SK-N-SH treated with all-trans-retinoic acid at 6 μM for 48 hours (cell line): Measurements from ENCODE around the gene FGF3.

Source experiments
- ATAC-seq: fragments of 200-7000 bp; cut with Tn5 transposase; 3 replicates; pipeline ENCODE4 v1.9.1; 2020; ENCODE audit warnings: mild to moderate bottlenecking, moderate library complexity
- ARNTL ChIP-seq: fragments of 450-650 bp; formaldehyde crosslinking; IDR thresholded peaks from 2 replicates; pipeline ENCODE4 v1.5.0; 2020; ENCODE audit warnings: low read depth, mild to moderate bottlenecking, moderate library complexity, borderline replicate concordance
- BACH2 ChIP-seq: fragments of 250-450 bp; sonication (Bioruptor Pico); IDR thresholded peaks from 2 replicates; pipeline ENCODE4 v1.9.0; 2021; ENCODE audit warnings: mild to moderate bottlenecking, borderline replicate concordance
- CREB5 ChIP-seq: fragments of 250-450 bp; sonication (Bioruptor Pico); IDR thresholded peaks from 2 replicates; pipeline ENCODE4 v1.5.1; 2020; ENCODE audit warnings: low read depth, mild to moderate bottlenecking, moderate library complexity
- CSDC2 ChIP-seq: fragments of 250-450 bp; sonication (Bioruptor Pico); IDR thresholded peaks from 2 replicates; pipeline ENCODE4 v1.5.0; 2020; ENCODE audit warnings: mild to moderate bottlenecking, moderate library complexity
- CSRNP3 ChIP-seq: fragments of 250-450 bp; sonication (Bioruptor Pico); IDR thresholded peaks from 2 replicates; pipeline ENCODE4 v1.5.1; 2021; ENCODE audit warnings: mild to moderate bottlenecking, moderate library complexity
- ESRRG ChIP-seq: fragments of 250-450 bp; sonication (Bioruptor Pico); IDR thresholded peaks from 2 replicates; pipeline ENCODE4 v1.6.1; 2021; ENCODE audit warnings: mild to moderate bottlenecking
- GLIS3 ChIP-seq: fragments of 250-450 bp; sonication (Bioruptor Pico); IDR thresholded peaks from 2 replicates; pipeline ENCODE4 v1.5.0; 2020; ENCODE audit warnings: mild to moderate bottlenecking, moderate library complexity
- ISL1 ChIP-seq: fragments of 250-450 bp; sonication (Bioruptor Pico); IDR thresholded peaks from 2 replicates; pipeline ENCODE4 v2.1.2; 2022; ENCODE audit warnings: mild to moderate bottlenecking, moderate library complexity
- OSR1 ChIP-seq: fragments of 250-450 bp; sonication (Bioruptor Pico); IDR thresholded peaks from 2 replicates; pipeline ENCODE4 v1.8.0; 2022; ENCODE audit warnings: moderate library complexity, mild to moderate bottlenecking, inconsistent platforms
- POU6F1 ChIP-seq: fragments of 250-450 bp; sonication (Bioruptor Pico); IDR thresholded peaks from 2 replicates; pipeline ENCODE4 v1.8.0; 2021; ENCODE audit warnings: low read depth, mild to moderate bottlenecking, moderate library complexity, borderline replicate concordance
- PPARA ChIP-seq: fragments of 250-450 bp; sonication (Bioruptor Pico); IDR thresholded peaks from 2 replicates; pipeline ENCODE4 v1.5.0; 2020; ENCODE audit warnings: mild to moderate bottlenecking, borderline replicate concordance
- RARB ChIP-seq: fragments of 250-450 bp; sonication (Bioruptor Pico); IDR thresholded peaks from 2 replicates; pipeline ENCODE4 v1.8.0; 2021; ENCODE audit warnings: mild to moderate bottlenecking, moderate library complexity
- SNAI2 ChIP-seq: fragments of 250-450 bp; sonication (Bioruptor Pico); IDR thresholded peaks from 2 replicates; pipeline ENCODE4 v1.5.0; 2020; ENCODE audit warnings: mild to moderate bottlenecking, moderate library complexity
- TCF4 ChIP-seq: fragments of 250-450 bp; sonication (Bioruptor Pico); IDR thresholded peaks from 2 replicates; pipeline ENCODE4 v1.8.0; 2021; ENCODE audit warnings: mild to moderate bottlenecking, moderate library complexity, borderline replicate concordance
- TSHZ2 ChIP-seq: fragments of 250-450 bp; sonication (Bioruptor Pico); IDR thresholded peaks from 2 replicates; pipeline ENCODE4 v1.5.0; 2020; ENCODE audit warnings: mild to moderate bottlenecking, moderate library complexity
- ZC3H10 ChIP-seq: fragments of 250-450 bp; sonication (Bioruptor Pico); IDR thresholded peaks from 2 replicates; pipeline ENCODE4 v1.5.1; 2021; ENCODE audit warnings: mild to moderate bottlenecking, moderate library complexity
- ZFP3 ChIP-seq: fragments of 250-450 bp; sonication (Bioruptor Pico); IDR thresholded peaks from 2 replicates; pipeline ENCODE4 v1.5.0; 2020; ENCODE audit warnings: mild to moderate bottlenecking, moderate library complexity
- ZFP30 ChIP-seq: fragments of 450-650 bp; formaldehyde crosslinking; IDR thresholded peaks from 2 replicates; pipeline ENCODE4 v1.5.0; 2022; ENCODE audit warnings: mild to moderate bottlenecking, moderate library complexity
- ZNF565 ChIP-seq: fragments of 450-650 bp; formaldehyde crosslinking; conservative IDR thresholded peaks from 2 replicates; pipeline ENCODE4 v1.5.0; 2020; ENCODE audit warnings: low read depth, mild to moderate bottlenecking, moderate library complexity
- ZNF70 ChIP-seq: fragments of 450-650 bp; formaldehyde crosslinking; IDR thresholded peaks from 2 replicates; pipeline ENCODE4 v1.5.0; 2020; ENCODE audit warnings: mild to moderate bottlenecking, moderate library complexity
- ZNF8 ChIP-seq: fragments of 450-650 bp; formaldehyde crosslinking; IDR thresholded peaks from 2 replicates; pipeline ENCODE4 v1.5.0; 2020; ENCODE audit warnings: mild to moderate bottlenecking, moderate library complexity

Gene FGF3

GRCh38 chr11:69860244-69860643 lies 41.0 kb upstream of the FGF3 start (continued):
- no peak for TF ChIP-seq CREB5 (CRISPR knock-in tag)
- TF ChIP-seq ZNF8 (CRISPR knock-in tag), result no peak
- TF ChIP-seq BACH2 (CRISPR knock-in tag), result no peak
- TF ChIP-seq ARNTL (CRISPR knock-in tag), result no peak
- TF ChIP-seq ZFP3, result no peak
- TF ChIP-seq PPARA (CRISPR knock-in tag), result no peak

GRCh38 chr11:69859275-69859934 lies 40.2 kb upstream of the FGF3 start:
- no peak for ATAC-seq
- TF ChIP-seq GLIS3 (CRISPR knock-in tag) (no peak), TSHZ2 (no peak), ZC3H10 (CRISPR knock-in tag) (no peak), CSRNP3 (CRISPR knock-in tag) (no peak), POU6F1 (CRISPR knock-in tag) (no peak), ZNF565 (CRISPR knock-in tag) (no peak), ARNTL (CRISPR knock-in tag) (no peak)

GRCh38 chr11:69855421-69855820 lies 36.2 kb upstream of the FGF3 start:
- ATAC-seq, result no peak
- no peak for TF ChIP-seq SNAI2 (CRISPR knock-in tag)
- no peak for TF ChIP-seq TCF4
- TF ChIP-seq PPARA (CRISPR knock-in tag), result no peak
- TF ChIP-seq CSRNP3 (CRISPR knock-in tag), result no peak
- TF ChIP-seq ARNTL (CRISPR knock-in tag), result no peak
- no peak for TF ChIP-seq ZNF70 (CRISPR knock-in tag)
- TF ChIP-seq OSR1 (CRISPR knock-in tag), result no peak
- no peak for TF ChIP-seq ISL1 (CRISPR knock-in tag)
- TF ChIP-seq ZC3H10 (CRISPR knock-in tag), result no peak
- TF ChIP-seq CSDC2 (CRISPR knock-in tag), result no peak
- no peak for TF ChIP-seq CREB5 (CRISPR knock-in tag)
- TF ChIP-seq ZNF8 (CRISPR knock-in tag), result no peak
- TF ChIP-seq ZNF565 (CRISPR knock-in tag), result no peak
- TF ChIP-seq TSHZ2, result no peak
- TF ChIP-seq BACH2 (CRISPR knock-in tag), result no peak
- no peak for TF ChIP-seq ESRRG (CRISPR knock-in tag)
- TF ChIP-seq POU6F1 (CRISPR knock-in tag), result no peak
- TF ChIP-seq ZFP3, result no peak
- no peak for TF ChIP-seq RARB
- TF ChIP-seq ZFP30, result no peak
